ENCODE data around the gene ERICH6B.

The ERICH6B gene

GRCh38 chr13:45596800-45597475 is 18.6 kb downstream of the ERICH6B start:
- Histone ChIP-seq H3K27ac (replicated peaks) (no peak overlapping the region), H3K27me3 (ENCODE audit: insufficient read depth, poor library complexity, severe bottlenecking) (peaks cover 10% of the 10 kb centered on the region), H3K4me3 (replicated peaks; ENCODE audit: insufficient read depth, low read length) (no peak overlapping the region)
- TF ChIP-seq SPI1 (IDR thresholded peaks at IDR 0.05; ENCODE audit: borderline replicate concordance, low read depth) (no peak), REST (IDR thresholded peaks at IDR 0.05; ENCODE audit: insufficient replicate concordance, low read depth) (no peak), POLR2AphosphoS5 (IDR thresholded peaks at IDR 0.05; ENCODE audit: low read depth) (no peak), CTCF (IDR thresholded peaks at IDR 0.05; ENCODE audit: insufficient read depth, low read length) (no peak), GABPA (IDR thresholded peaks at IDR 0.05; ENCODE audit: low read depth) (no peak)
- DNase-seq (ENCODE audit: low read depth in 1 of 2, low spot score in 1 of 2), result no peak

GRCh38 chr13:45595965-45596364 is 19.6 kb downstream of the ERICH6B start:
- no peak for TF ChIP-seq GABPA (IDR thresholded peaks at IDR 0.05; ENCODE audit: low read depth)
- no peak for TF ChIP-seq POLR2AphosphoS5 (IDR thresholded peaks at IDR 0.05; ENCODE audit: low read depth)
- no peak for TF ChIP-seq CTCF (IDR thresholded peaks at IDR 0.05; ENCODE audit: insufficient read depth, low read length)
- no peak for TF ChIP-seq SPI1 (IDR thresholded peaks at IDR 0.05; ENCODE audit: borderline replicate concordance, low read depth)
- TF ChIP-seq REST (IDR thresholded peaks at IDR 0.05; ENCODE audit: insufficient replicate concordance, low read depth), result peak; percentile 91

GRCh38 chr13:45594764-45595163 is 20.8 kb downstream of the ERICH6B start:
- no peak overlapping the region for H3K27ac ChIP-seq (replicated peaks)
- TF ChIP-seq REST (IDR thresholded peaks at IDR 0.05; ENCODE audit: insufficient replicate concordance, low read depth), result no peak
- no peak for TF ChIP-seq GABPA (IDR thresholded peaks at IDR 0.05; ENCODE audit: low read depth)
- no peak for TF ChIP-seq POLR2AphosphoS5 (IDR thresholded peaks at IDR 0.05; ENCODE audit: low read depth)
- no peak for TF ChIP-seq SPI1 (IDR thresholded peaks at IDR 0.05; ENCODE audit: borderline replicate concordance, low read depth)
- TF ChIP-seq CTCF (IDR thresholded peaks at IDR 0.05; ENCODE audit: insufficient read depth, low read length), result no peak
- H3K4me3 ChIP-seq (replicated peaks; ENCODE audit: insufficient read depth, low read length), result no peak overlapping the region
- peaks cover 10% of the 10 kb centered on the region for H3K27me3 ChIP-seq (ENCODE audit: insufficient read depth, poor library complexity, severe bottlenecking)
- DNase-seq (ENCODE audit: low read depth in 1 of 2, low spot score in 1 of 2), result no peak

More at GRCh38 chr13:45595965-45596364, 19.6 kb downstream of the ERICH6B start:
- no peak overlapping the region for H3K4me3 ChIP-seq (replicated peaks; ENCODE audit: insufficient read depth, low read length)
- H3K27me3 ChIP-seq (ENCODE audit: insufficient read depth, poor library complexity, severe bottlenecking), result peaks cover 10% of the 10 kb centered on the region
- no peak for DNase-seq (ENCODE audit: low read depth in 1 of 2, low spot score in 1 of 2)
- H3K27ac ChIP-seq (replicated peaks), result no peak overlapping the region
